Osteocyte (in vitro differentiated cells): ENCODE measurements around the gene PLXND1. TPM values are rescaled to one million over a fixed set of nuclear protein-coding genes. Genes with fewer than 3 reads are reported as not detected.
A peak's percentile ranks its signal among the peaks of the same experiment; 100 is the strongest.

Experiments used
- DNase-seq: peaks from one replicate; pipeline ENCODE4 v3.0.0; 2021; ENCODE audit warnings: mixed read lengths; ENCODE audit not compliant: unreplicated experiment; ENCODE audit errors: extremely low spot score
- H3K27ac Mint-ChIP-seq: one replicate; pipeline ENCODE4 v1.8.0; 2021; ENCODE audit warnings: mild to moderate bottlenecking, mixed read lengths; ENCODE audit not compliant: unreplicated experiment
- H3K27me3 Mint-ChIP-seq: one replicate; pipeline ENCODE4 v1.8.0; 2021; ENCODE audit warnings: mixed read lengths; ENCODE audit not compliant: unreplicated experiment
- H3K36me3 Mint-ChIP-seq: one replicate; pipeline ENCODE4 v1.8.0; 2021; ENCODE audit warnings: mixed read lengths; ENCODE audit not compliant: unreplicated experiment
- H3K4me1 Mint-ChIP-seq: one replicate; pipeline ENCODE4 v1.8.0; 2021; ENCODE audit warnings: mixed read lengths; ENCODE audit not compliant: unreplicated experiment
- H3K4me3 Mint-ChIP-seq: one replicate; pipeline ENCODE4 v1.8.0; 2021; ENCODE audit warnings: mild to moderate bottlenecking, moderate library complexity, mixed read lengths; ENCODE audit not compliant: unreplicated experiment
- H3K9me3 Mint-ChIP-seq: one replicate; pipeline ENCODE4 v1.8.0; 2021; ENCODE audit warnings: mixed read lengths; ENCODE audit not compliant: unreplicated experiment
- CTCF ChIP-seq: fragments of 200-600 bp; sonication (generic); IDR thresholded peaks from 2 replicates; pipeline ENCODE4 v1.5.0; 2021; ENCODE audit warnings: antibody characterized with exemption, mild to moderate bottlenecking, moderate library complexity
- total RNA-seq: library from RNA; stranded (reverse); gene quantifications from 2 replicates; pipeline ENCODE4 v1.2.1, GENCODE V29; 2021

PLXND1 gene
- total RNA-seq, 1 donor from 2014 or later: 358 TPM

- H3K27me3 Mint-ChIP-seq: no peaks in the 10 kb centered on the region
- H3K36me3 Mint-ChIP-seq: peaks cover 23% of the 10 kb centered on the region
- no peak for DNase-seq
- H3K27ac Mint-ChIP-seq: peak overlapping the region; percentile 59
- peaks cover 76% of the 10 kb centered on the region for H3K4me1 Mint-ChIP-seq
- no peak for TF ChIP-seq CTCF
- no peaks in the 10 kb centered on the region for H3K9me3 Mint-ChIP-seq
- H3K4me3 Mint-ChIP-seq: no peak overlapping the region
These were observed 50.7 kb downstream of the PLXND1 start for GRCh38 chr3:129555616-129556357.

GRCh38 chr3:129555153-129555550 is 51.3 kb downstream of the PLXND1 start:
- TF ChIP-seq CTCF: no peak
- no peak for DNase-seq

GRCh38 chr3:129554356-129555152 is 51.9 kb downstream of the PLXND1 start:
- TF ChIP-seq CTCF: no peak
- no peak for DNase-seq
- H3K4me3 Mint-ChIP-seq: no peak overlapping the region
- peaks cover 64% of the 10 kb centered on the region for H3K4me1 Mint-ChIP-seq
- peaks cover 23% of the 10 kb centered on the region for H3K36me3 Mint-ChIP-seq
- peak overlapping the region; percentile 60 for H3K27ac Mint-ChIP-seq
- H3K9me3 Mint-ChIP-seq: no peaks in the 10 kb centered on the region
- no peaks in the 10 kb centered on the region for H3K27me3 Mint-ChIP-seq

More at GRCh38 chr3:129555153-129555550, 51.3 kb downstream of the PLXND1 start:
- Mint-ChIP-seq H3K9me3 (no peaks in the 10 kb centered on the region), H3K36me3 (peaks cover 23% of the 10 kb centered on the region), H3K4me3 (no peak overlapping the region), H3K27ac (no peak overlapping the region), H3K4me1 (peaks cover 70% of the 10 kb centered on the region), H3K27me3 (no peaks in the 10 kb centered on the region)

GRCh38 chr3:129553719-129554118 is 52.8 kb downstream of the PLXND1 start:
- H3K4me3 Mint-ChIP-seq: no peak overlapping the region
- H3K36me3 Mint-ChIP-seq: peaks cover 23% of the 10 kb centered on the region
- H3K27me3 Mint-ChIP-seq: no peaks in the 10 kb centered on the region
- DNase-seq: no peak
- H3K9me3 Mint-ChIP-seq: no peaks in the 10 kb centered on the region
- H3K4me1 Mint-ChIP-seq: peaks cover 60% of the 10 kb centered on the region
- TF ChIP-seq CTCF: no peak
- H3K27ac Mint-ChIP-seq: no peak overlapping the region

- Mint-ChIP-seq H3K9me3 (no peaks in the 10 kb centered on the region), H3K4me1 (peaks cover 56% of the 10 kb centered on the region), H3K36me3 (peaks cover 20% of the 10 kb centered on the region), H3K27ac (no peak overlapping the region), H3K4me3 (no peak overlapping the region), H3K27me3 (no peaks in the 10 kb centered on the region)
- TF ChIP-seq CTCF: no peak
- no peak for DNase-seq
These were observed 53.3 kb downstream of the PLXND1 start for GRCh38 chr3:129553171-129553570.
